ENCODE results near the gene RASAL3.

Gene RASAL3

DNA sequence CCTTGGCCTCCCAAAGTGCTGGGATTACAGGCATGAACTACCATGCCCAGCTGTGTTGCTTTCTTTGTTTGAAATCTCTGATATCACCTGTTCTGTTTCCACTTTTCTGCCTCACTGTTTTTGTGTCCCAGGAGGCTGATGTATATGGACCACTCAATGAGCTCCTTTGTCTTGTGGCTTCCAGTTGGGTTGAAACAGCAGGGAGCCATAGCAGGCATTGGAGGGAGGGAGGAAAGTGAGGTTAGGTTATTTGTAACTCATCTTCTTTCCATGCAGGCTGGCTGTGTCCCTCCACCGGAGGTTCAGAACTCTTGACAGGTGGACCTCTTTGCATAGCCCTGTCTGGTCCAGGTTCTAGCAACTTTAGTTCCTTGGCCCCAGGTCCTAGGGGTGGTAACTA, 37.9 kb upstream of the RASAL3 start:
- no peak for DNase-seq (ENCODE audit: low read depth)
- no peak overlapping the region for H3K4me3 ChIP-seq (ENCODE audit: low read length)
- TF ChIP-seq, protein P1, sequence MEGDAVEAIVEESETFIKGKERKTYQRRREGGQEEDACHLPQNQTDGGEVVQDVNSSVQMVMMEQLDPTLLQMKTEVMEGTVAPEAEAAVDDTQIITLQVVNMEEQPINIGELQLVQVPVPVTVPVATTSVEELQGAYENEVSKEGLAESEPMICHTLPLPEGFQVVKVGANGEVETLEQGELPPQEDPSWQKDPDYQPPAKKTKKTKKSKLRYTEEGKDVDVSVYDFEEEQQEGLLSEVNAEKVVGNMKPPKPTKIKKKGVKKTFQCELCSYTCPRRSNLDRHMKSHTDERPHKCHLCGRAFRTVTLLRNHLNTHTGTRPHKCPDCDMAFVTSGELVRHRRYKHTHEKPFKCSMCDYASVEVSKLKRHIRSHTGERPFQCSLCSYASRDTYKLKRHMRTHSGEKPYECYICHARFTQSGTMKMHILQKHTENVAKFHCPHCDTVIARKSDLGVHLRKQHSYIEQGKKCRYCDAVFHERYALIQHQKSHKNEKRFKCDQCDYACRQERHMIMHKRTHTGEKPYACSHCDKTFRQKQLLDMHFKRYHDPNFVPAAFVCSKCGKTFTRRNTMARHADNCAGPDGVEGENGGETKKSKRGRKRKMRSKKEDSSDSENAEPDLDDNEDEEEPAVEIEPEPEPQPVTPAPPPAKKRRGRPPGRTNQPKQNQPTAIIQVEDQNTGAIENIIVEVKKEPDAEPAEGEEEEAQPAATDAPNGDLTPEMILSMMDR (IDR thresholded peaks at IDR 0.05; ENCODE audit: insufficient read depth, low read depth, low read length, missing control alignments) = no peak

DNA sequence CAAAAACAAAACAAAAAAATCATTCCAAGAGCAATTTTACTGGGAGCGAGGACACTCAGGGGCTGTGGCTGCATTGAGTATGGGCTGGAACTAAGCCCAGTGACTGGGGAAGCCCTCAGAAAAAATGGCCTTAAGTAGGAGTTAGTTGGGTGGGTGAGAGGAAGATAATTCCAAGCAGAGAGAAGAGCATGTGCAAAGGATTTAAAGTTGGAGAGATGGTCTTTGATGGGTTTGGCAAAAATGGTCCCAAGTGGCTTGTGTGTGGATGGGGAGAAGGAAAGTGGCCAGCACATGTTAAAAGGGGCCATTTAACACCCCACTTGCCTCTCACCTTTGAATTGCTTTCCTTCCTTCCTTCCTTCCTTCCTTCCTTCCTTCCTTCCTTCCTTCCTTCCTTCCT, 37.3 kb upstream of the RASAL3 start:
- no peak for DNase-seq (ENCODE audit: low read depth)
- TF ChIP-seq, protein P1 (IDR thresholded peaks at IDR 0.05; ENCODE audit: insufficient read depth, low read depth, low read length, missing control alignments) = no peak
- H3K4me3 ChIP-seq (ENCODE audit: low read length) = no peak overlapping the region

DNA sequence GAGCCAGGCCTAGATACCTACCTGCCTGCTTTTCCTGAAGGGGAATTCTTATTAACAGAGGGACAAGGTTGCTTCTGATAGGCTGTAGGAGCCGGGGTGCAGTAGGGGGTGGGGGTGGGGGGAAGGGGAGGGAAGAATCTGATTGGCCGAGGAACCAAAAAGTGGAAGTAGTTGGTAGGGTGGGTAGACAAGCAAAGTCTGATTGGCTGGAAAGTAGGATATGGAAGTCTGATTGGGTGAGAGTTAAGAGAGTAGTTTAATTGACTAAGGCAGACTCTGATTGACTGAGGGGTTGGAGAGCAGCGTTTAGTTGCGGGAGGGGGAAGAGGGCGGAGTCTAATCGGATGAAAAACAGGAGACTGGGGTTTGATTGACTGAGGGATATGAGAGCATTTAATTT, 34.6 kb upstream of the RASAL3 start:
- H3K4me3 ChIP-seq (ENCODE audit: low read length) = no peak overlapping the region
- TF ChIP-seq, protein P1 (IDR thresholded peaks at IDR 0.05; ENCODE audit: insufficient read depth, low read depth, low read length, missing control alignments) = no peak
- DNase-seq (ENCODE audit: low read depth) = no peak

DNA sequence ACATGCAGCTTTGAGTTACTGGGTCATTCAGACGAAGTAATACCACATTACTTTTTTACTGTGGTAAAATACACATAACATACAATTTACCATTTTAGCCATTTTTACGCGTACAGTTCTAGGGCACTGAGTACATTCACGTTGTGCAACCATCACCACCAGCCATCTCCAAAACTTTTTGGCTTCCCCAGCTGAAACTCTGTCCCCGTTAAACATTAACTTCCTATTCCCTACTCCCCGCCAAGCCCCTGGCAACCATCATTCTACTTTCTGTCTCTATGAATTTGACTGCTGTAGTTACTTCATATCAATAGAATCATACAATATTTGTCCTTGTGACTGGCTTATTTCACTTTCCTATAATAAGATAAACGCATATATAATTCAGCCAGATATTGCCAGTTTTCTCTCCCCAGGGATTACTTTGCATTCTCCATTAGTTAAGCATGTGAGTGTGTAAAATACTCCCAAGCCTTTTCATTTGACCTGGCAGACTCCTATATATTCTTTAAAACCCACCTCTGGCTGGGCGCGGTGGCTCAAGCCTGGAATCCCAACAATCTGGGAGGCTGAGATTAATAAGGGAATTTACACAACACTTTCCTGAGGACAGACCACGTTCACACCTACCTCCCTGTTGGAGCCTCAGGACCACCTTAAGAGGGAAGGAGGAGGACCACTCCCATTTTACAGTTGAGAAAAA, 34.0 kb upstream of the RASAL3 start:
- no peak for DNase-seq (ENCODE audit: low read depth)
- no peak overlapping the region for H3K4me3 ChIP-seq (ENCODE audit: low read length)
- TF ChIP-seq, protein P1 (IDR thresholded peaks at IDR 0.05; ENCODE audit: insufficient read depth, low read depth, low read length, missing control alignments) = no peak

DNA sequence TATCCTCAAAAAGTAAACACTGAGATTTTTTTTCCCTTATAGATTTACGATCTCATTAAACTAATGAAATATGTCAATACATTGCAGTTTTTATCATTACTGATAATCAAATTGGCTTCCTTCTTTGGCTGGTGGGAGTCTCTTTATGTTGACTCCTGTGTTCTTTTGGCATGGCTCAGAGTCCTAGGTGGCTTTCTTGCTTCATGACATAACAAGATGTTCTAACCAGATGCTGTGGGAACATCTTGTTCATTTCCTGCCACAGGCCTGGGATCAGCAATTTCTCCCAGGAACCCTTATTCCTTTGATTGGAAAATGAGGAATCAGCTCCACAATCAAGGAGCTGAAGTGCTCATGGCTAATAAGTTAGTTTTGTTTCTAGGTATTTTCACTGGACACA, 30.8 kb upstream of the RASAL3 start:
- DNase-seq (ENCODE audit: low read depth) = no peak
- H3K4me3 ChIP-seq (ENCODE audit: low read length) = no peak overlapping the region
- TF ChIP-seq, protein P1 (IDR thresholded peaks at IDR 0.05; ENCODE audit: insufficient read depth, low read depth, low read length, missing control alignments) = no peak

DNA sequence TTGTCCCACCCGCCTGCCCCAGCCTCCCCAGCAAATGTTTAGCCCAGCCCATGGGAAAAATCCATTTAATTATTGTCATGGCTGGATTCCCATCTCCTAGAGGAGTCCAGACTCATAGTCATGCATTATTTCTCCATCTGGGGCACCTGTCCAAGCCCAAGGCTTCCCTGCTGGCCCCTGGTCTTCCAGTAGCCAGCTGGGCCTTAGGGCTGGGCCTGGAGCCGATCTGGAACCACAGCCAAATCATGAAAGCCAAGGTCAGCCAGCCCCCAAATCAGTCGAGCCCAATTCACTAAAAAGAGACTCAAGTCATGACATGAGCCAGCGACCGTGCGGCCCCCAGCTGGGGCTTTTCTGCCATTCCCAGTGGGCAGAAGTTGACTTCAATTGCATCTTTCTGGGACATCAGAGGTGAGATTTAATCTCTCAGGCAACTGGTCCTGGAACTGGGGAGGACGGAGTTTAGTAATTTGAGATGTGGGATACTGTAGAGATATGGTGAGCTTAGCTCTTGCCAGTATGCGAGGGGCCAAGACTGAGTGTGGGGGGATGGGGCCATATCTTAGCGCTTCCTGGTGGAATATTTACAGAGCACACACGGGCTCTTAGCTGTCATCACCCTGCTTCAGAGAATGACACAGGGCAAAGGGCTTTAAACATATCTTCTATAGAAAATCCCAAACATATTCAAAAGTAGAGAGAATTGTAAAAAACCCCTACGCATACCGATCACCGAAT, 24.3 kb upstream of the RASAL3 start:
- H3K4me3 ChIP-seq (ENCODE audit: low read length) = no peak overlapping the region
- TF ChIP-seq, protein P1 (IDR thresholded peaks at IDR 0.05; ENCODE audit: insufficient read depth, low read depth, low read length, missing control alignments) = no peak
- DNase-seq (ENCODE audit: low read depth) = no peak
